HEK293T (cell line): ENCODE results near the gene DST.

Source experiments
- ELF4 ChIP-seq: fragments of 450-650 bp; IDR thresholded peaks from 2 replicates; pipeline ENCODE4 v1.6.1; 2017; ENCODE audit warnings: antibody characterized with exemption
- FOXA1 ChIP-seq: fragments of 450-650 bp; IDR thresholded peaks from 2 replicates; pipeline ENCODE4 v1.6.1; 2016; ENCODE audit warnings: mild to moderate bottlenecking
- FOXK2 ChIP-seq: fragments of 450-650 bp; IDR thresholded peaks from 2 replicates; pipeline ENCODE4 v1.6.1; 2016; ENCODE audit warnings: mild to moderate bottlenecking
- FOXM1 ChIP-seq: fragments of 450-650 bp; IDR thresholded peaks from 2 replicates; pipeline ENCODE4 v1.6.1; 2017; ENCODE audit warnings: mild to moderate bottlenecking, borderline replicate concordance
- NFRKB ChIP-seq: fragments of 450-650 bp; IDR thresholded peaks from 2 replicates; pipeline ENCODE4 v1.6.1; 2016; ENCODE audit warnings: mild to moderate bottlenecking, moderate library complexity
- SP1 ChIP-seq: fragments of 450-650 bp; IDR thresholded peaks from 2 replicates; pipeline ENCODE4 v1.6.1; 2017
- SUZ12 ChIP-seq: fragments of 450-650 bp; IDR thresholded peaks from 2 replicates; pipeline ENCODE4 v1.6.1; 2016; ENCODE audit warnings: mild to moderate bottlenecking
- TARDBP ChIP-seq: fragments of 450-650 bp; IDR thresholded peaks from 2 replicates; pipeline ENCODE4 v1.6.1; 2016
- ZNF384 ChIP-seq: fragments of 450-650 bp; IDR thresholded peaks from 2 replicates; pipeline ENCODE4 v1.6.1; 2016

DNA sequence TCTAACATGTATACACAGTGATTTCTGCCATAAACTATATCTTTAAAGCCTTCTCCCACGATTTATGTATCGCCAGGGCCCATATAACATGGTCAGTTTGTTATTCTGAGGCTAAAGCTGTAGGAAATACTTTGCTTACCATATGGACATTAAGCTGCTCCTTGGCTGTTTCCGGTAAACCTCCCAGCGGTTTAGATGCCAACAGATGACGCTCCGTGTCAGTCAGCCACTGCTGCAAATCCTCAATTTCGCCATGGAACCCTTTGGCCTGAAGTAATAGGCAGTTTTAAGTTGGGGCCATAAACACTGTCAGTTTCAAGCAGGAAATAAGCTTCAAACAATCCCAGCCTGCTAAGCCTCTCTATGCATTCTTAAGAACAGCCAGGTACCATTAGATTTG, 145.4 kb downstream of the DST start:
- no peak for TF ChIP-seq SUZ12
- TF ChIP-seq SP1 = no peak
- TF ChIP-seq NFRKB = no peak
- no peak for TF ChIP-seq FOXM1
- TF ChIP-seq TARDBP = no peak
- TF ChIP-seq ZNF384 = no peak
- TF ChIP-seq FOXK2 = no peak
- no peak for TF ChIP-seq FOXA1
- no peak for TF ChIP-seq ELF4
